ENCODE results near the gene NELFA. TPM values are rescaled to one million over a fixed set of nuclear protein-coding genes. Genes with fewer than 3 reads are reported as not detected.

Gene NELFA
- total and polyA plus RNA-seq, 2 of the 13 experiments (the other 11 are each of a cell fraction or from before 2014, with no cell fraction given): 13.3 to 18.5 TPM

DNA sequence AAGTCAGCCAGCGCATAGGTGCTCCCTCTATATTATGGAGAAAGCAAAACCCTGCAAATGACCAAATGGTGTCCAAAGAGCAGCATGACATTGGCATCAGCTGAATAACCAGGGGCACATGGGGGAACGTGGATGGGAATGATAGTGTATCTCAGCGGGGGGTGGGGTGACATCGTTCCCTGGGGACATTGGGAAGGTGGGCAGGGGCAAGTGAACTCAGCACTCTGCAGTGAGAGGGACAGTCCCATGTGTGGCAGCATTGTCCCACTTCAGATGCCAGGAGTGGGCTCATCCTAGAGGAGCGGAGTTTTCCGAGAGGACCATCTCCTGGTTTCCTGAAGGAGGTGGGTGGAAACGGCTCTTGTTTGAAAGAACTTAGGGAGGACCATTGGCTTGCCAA is 64.8 kb downstream of the NELFA start:
- Histone ChIP-seq H3K27me3 (ENCODE audit: control insufficient read depth in 1 of 2, insufficient read depth in 2 of 2, low read length in 2 of 2) (no peaks in the 10 kb centered on the region), H3K4me1 (ENCODE audit: insufficient read depth, low read length) (no peaks in the 10 kb centered on the region), H3K27ac (ENCODE audit: extremely low read length, insufficient read depth, low read length) (no peak overlapping the region), H3K36me3 (replicated peaks in 1 of 2; ENCODE audit: control insufficient read depth in 1 of 2, insufficient read depth in 2 of 2, low read length in 2 of 2) (peaks cover 16 to 68% of the 10 kb centered on the region in 2 experiments), H3K9me3 (ENCODE audit: low read length) (no peaks in the 10 kb centered on the region), H3K4me3 (replicated peaks in 1 of 3; ENCODE audit: insufficient read depth in 1 of 3, low read depth in 2 of 3, low read length in 3 of 3) (no peak overlapping the region), H3K9ac (ENCODE audit: insufficient read depth, low read depth, low read length) (no peak overlapping the region), H4K20me1 (ENCODE audit: insufficient read depth, low read length) (no peaks in the 10 kb centered on the region), H3K4me2 (ENCODE audit: low read depth, low read length) (no peak overlapping the region), H3K79me2 (ENCODE audit: insufficient read depth, low read length) (no peaks in the 10 kb centered on the region), H2AFZ (ENCODE audit: low read length) (no peak overlapping the region)
- BruUV-seq (replicated peaks): no TSS peak
- POLR2A ChIA-PET: no interaction called here
- no peak for TF ChIP-seq TCF7L2 (IDR thresholded peaks at IDR 0.05; ENCODE audit: low read depth, low read length)
- no peak for TF ChIP-seq ZSCAN29 (CRISPR knock-in tag; conservative IDR thresholded peaks at IDR 0.05)
- TF ChIP-seq ATRX (CRISPR knock-in tag; IDR thresholded peaks at IDR 0.05; ENCODE audit: borderline replicate concordance): no peak
- no peak for TF ChIP-seq ZNF660 (CRISPR knock-in tag; IDR thresholded peaks at IDR 0.05; ENCODE audit: borderline replicate concordance, low read depth)
- TF ChIP-seq PPARG (CRISPR knock-in tag; conservative IDR thresholded peaks at IDR 0.05): no peak
- no peak for TF ChIP-seq SMAD1 (CRISPR knock-in tag; IDR thresholded peaks at IDR 0.05; ENCODE audit: borderline replicate concordance, low read depth)
- TF ChIP-seq RFX1 (IDR thresholded peaks at IDR 0.05): no peak
- TF ChIP-seq RCOR2 (CRISPR knock-in tag; IDR thresholded peaks at IDR 0.05): no peak
- TF ChIP-seq ZNF720 (CRISPR knock-in tag; IDR thresholded peaks at IDR 0.05): no peak
- TF ChIP-seq SATB2 (CRISPR knock-in tag; IDR thresholded peaks at IDR 0.05): no peak
- TF ChIP-seq ATF1 (CRISPR knock-in tag; IDR thresholded peaks at IDR 0.05): no peak
- no peak for TF ChIP-seq MEF2D (CRISPR knock-in tag; IDR thresholded peaks at IDR 0.05)
- CTCF ChIA-PET (ENCODE audit: low intra/inter-chr PET ratio, low total read pairs): no interaction called here
- FAIRE-seq (no peak), ATAC-seq (no peak), DNase-seq (ENCODE audit: low spot score) (no peak)
- in situ Hi-C loops (cut with HindIII; ENCODE audit: extremely low pct_ligation_motif_present, low pct_unique_long_range_greater_than_20kb): no loop called here
- WGBS (ENCODE audit: low lambda C conversion rate): 96% methylated on average over 7 of the region's 7 CpGs
- intact Hi-C loops (cut with micrococcal nuclease; ENCODE audit: unreplicated experiment): no loop called here

GRCh38 chr4:1940566-1940965 is 68.2 kb downstream of the NELFA start:
- no peaks in the 10 kb centered on the region for H3K9me3 ChIP-seq (ENCODE audit: low read length)
- CTCF ChIA-PET (ENCODE audit: low intra/inter-chr PET ratio, low total read pairs): no interaction called here
- no peaks in the 10 kb centered on the region for H3K27me3 ChIP-seq (ENCODE audit: control insufficient read depth in 1 of 2, insufficient read depth in 2 of 2, low read length in 2 of 2)
- H3K4me2 ChIP-seq (ENCODE audit: low read depth, low read length): no peak overlapping the region
- intact Hi-C loops (cut with micrococcal nuclease; ENCODE audit: unreplicated experiment) (no loop called here), in situ Hi-C loops (cut with HindIII; ENCODE audit: extremely low pct_ligation_motif_present, low pct_unique_long_range_greater_than_20kb) (no loop called here)
- H3K4me3 ChIP-seq (replicated peaks in 1 of 3; ENCODE audit: insufficient read depth in 1 of 3, low read depth in 2 of 3, low read length in 3 of 3): no peak overlapping the region
- no peak overlapping the region for H2AFZ ChIP-seq (ENCODE audit: low read length)
- 96% methylated on average over 7 of the region's 7 CpGs for WGBS (ENCODE audit: low lambda C conversion rate)
- no peak for DNase-seq (ENCODE audit: low spot score)
- no peaks in the 10 kb centered on the region for H4K20me1 ChIP-seq (ENCODE audit: insufficient read depth, low read length)
- POLR2A ChIA-PET: no interaction called here
- H3K4me1 ChIP-seq (ENCODE audit: insufficient read depth, low read length): no peaks in the 10 kb centered on the region
- no TSS peak for BruUV-seq (replicated peaks)
- H3K79me2 ChIP-seq (ENCODE audit: insufficient read depth, low read length): no peaks in the 10 kb centered on the region
- TF ChIP-seq RXRA (CRISPR knock-in tag; IDR thresholded peaks at IDR 0.05) (no peak), ZNF18 (CRISPR knock-in tag; IDR thresholded peaks at IDR 0.05; ENCODE audit: insufficient replicate concordance) (no peak)
- ATAC-seq: no peak
- no peak overlapping the region for H3K27ac ChIP-seq (ENCODE audit: extremely low read length, insufficient read depth, low read length)
- H3K36me3 ChIP-seq (replicated peaks in 1 of 2; ENCODE audit: control insufficient read depth in 1 of 2, insufficient read depth in 2 of 2, low read length in 2 of 2): peaks cover 22 to 79% of the 10 kb centered on the region in 2 experiments
- no peak overlapping the region for H3K9ac ChIP-seq (ENCODE audit: insufficient read depth, low read depth, low read length)
- FAIRE-seq: no peak
